Retinal pigment epithelial cell (primary cell): Measurements from ENCODE around the gene IFI30.
A peak's percentile ranks its signal among the peaks of the same experiment; 100 is the strongest.

Experiments
- DNase-seq: peaks from one replicate; pipeline ENCODE4 v3.0.0-alpha.2; 2010; ENCODE audit warnings: low read depth
- H3K4me3 ChIP-seq: 2 replicates; pipeline ENCODE4 v1.5.1; 2011; ENCODE audit warnings: mild to moderate bottlenecking, low read length, control low read depth, moderate library complexity
- TF ChIP-seq, protein P1 (sequence below): conservative IDR thresholded peaks from 2 replicates; pipeline ENCODE4 v1.5.1; 2011; ENCODE audit warnings: low read depth, low read length, control low read depth, inconsistent platforms

IFI30 gene

GRCh38 chr19:18219911-18220631 lies 46.5 kb downstream of the IFI30 start:
- H3K4me3 ChIP-seq = no peak overlapping the region
- TF ChIP-seq, protein P1, sequence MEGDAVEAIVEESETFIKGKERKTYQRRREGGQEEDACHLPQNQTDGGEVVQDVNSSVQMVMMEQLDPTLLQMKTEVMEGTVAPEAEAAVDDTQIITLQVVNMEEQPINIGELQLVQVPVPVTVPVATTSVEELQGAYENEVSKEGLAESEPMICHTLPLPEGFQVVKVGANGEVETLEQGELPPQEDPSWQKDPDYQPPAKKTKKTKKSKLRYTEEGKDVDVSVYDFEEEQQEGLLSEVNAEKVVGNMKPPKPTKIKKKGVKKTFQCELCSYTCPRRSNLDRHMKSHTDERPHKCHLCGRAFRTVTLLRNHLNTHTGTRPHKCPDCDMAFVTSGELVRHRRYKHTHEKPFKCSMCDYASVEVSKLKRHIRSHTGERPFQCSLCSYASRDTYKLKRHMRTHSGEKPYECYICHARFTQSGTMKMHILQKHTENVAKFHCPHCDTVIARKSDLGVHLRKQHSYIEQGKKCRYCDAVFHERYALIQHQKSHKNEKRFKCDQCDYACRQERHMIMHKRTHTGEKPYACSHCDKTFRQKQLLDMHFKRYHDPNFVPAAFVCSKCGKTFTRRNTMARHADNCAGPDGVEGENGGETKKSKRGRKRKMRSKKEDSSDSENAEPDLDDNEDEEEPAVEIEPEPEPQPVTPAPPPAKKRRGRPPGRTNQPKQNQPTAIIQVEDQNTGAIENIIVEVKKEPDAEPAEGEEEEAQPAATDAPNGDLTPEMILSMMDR = no peak
- DNase-seq = no peak

DNA sequence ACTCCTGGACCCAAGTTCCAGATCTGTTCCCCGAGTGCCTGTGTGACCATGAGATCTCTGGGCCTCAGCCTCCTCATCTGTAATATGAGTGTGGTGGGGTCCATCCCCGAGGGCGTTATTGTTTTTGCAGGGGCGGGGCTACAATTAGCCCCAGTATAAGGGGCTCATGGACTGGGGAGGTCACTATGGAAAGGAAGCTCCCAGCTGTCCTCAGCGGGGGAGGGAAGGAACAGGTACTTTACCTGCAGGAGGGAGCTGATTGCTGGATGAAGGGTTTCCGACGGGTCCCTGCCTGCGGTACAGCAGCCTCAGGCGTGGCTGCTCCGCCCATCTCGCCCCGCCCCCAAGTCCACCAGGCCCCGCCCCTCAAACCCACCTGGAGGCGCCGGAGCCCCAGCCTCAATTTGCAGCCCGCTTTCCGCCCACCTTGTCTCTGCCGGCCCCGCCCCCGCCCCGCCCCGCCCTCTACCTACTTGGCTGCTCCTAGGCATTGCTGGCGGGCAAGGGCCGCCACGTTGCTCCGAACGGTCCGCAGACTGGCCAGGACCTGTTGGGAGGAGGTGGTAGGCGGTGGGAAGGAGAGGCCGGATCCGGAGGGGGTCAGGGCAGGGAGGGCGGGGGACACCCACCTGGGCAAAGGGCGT lies 47.1 kb downstream of the IFI30 start:
- TF ChIP-seq, protein P1 = no peak
- DNase-seq = no peak
- H3K4me3 ChIP-seq = no peak overlapping the region

- TF ChIP-seq, protein P1 = no peak
- no peak overlapping the region for H3K4me3 ChIP-seq
- no peak for DNase-seq
Observed at GRCh38 chr19:18221815-18222725, 48.5 kb downstream of the IFI30 start.

DNA sequence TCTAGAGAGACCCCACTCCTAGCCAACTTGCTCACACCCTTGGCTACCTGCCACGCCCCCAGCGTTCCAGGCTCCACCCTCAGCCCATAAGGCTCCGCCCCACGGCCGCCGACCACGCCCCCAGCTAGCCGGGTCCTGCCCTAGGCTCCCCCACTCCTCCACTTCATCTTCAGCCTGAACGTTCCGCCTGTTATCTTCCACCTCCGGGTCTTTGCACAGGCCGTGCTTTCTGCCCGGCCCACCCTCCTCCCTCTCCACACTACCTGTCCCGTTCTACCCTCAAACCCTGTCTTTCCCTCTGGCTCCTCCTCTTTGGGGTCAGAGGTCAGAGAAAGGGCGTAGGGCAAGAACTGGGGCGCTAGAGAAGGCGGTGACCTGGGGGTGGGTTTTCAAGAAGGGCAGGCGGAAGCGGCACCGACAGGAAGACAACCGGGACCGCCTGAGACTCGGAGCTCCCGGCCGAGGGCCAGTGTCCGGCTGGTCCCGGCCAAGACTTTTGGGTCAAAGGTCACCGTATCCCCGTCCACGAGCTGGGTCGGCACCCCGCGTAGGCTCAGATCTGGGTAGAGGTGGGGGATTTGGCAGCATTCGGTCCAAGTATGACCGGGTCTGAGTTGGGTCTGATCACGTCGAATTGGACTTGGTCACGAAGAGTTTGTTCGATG lies 50.4 kb downstream of the IFI30 start:
- TF ChIP-seq, protein P1 = no peak
- peak overlapping the region; percentile 48 for H3K4me3 ChIP-seq
- DNase-seq = no peak

DNA sequence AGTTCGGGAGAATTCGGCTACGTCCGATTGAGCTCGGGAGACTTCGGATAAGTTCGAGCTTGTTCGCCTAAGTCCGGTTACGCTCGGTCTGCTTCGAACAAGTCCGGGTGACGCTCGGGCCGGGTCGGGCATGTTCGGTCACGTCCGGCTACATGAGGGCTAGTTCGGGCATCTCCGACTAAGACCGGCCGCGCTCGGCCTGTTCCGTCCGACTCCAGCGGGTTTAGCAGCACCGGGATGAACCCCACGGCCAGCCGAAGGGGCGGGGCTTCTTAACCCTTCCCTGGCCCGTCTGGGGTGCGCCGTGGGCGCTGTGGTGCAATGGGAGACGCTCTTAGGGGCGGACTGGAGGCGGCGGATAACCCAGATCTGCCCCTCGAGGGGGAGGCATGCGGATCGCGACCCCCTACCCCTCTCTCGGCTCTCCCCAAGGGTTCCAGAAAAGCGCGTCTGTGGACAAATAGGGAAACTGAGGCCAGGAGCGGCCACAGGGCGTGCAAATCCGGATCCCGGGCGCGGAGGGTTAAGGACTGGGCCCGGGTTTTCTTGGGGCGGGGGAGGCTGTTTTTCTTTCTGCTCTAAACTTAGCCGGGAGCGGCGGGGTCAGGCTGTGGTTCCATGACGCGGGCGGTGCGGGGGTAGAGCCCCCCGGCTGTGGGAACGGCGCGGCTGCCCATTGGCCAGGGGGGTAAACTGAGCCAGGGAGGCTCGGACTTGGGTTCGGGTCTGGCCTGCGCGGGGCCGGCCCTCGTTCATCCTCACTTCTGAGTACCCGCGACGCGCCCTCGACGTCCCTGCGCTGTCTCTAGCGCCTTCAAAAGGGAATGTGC lies 51.1 kb downstream of the IFI30 start:
- H3K4me3 ChIP-seq = peak overlapping the region; percentile 48
- TF ChIP-seq, protein P1 = no peak
- DNase-seq = peak; percentile 94

DNA sequence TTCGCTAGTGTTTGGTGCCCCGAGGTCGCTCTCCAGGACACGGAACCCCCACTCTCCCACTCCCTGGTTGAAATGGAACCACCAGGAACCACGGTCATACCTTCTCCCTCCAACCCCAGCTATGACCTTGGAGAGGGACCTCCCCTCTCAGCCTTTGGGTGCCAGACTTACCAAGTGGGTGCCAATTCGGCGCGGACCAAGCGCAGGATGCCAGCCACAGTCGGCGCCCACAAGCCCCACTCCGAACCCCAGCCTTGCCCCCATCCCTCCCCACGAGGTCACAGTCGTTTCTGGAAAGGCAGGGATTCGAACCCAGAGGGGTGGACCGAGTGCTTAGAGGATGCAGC lies 51.7 kb downstream of the IFI30 start:
- no peak overlapping the region for H3K4me3 ChIP-seq
- TF ChIP-seq, protein P1 = no peak
- no peak for DNase-seq
